Activated T-helper 1 cell treated with anti-CD3 and anti-CD28 coated beads, Interleukin-12 subunit alpha, Interleukin-12 subunit beta, Interleukin-2, Interleukin-4 antibody, amounts not matched to agents 30 ng/mL and 10 ng/mL and 1 ng/mL, durations not matched to agents 14 hours and 24 hours and 36 hours (primary cell): ENCODE data around the gene CCDC27. TPM values are rescaled to one million over a fixed set of nuclear protein-coding genes. Genes with fewer than 3 reads are reported as not detected.

ENCODE experiments used
- DNase-seq: peaks from one replicate; pipeline ENCODE4 v3.0.0; 2021; ENCODE audit warnings: low spot score
- H3K27ac Mint-ChIP-seq: one replicate; pipeline ENCODE4 v1.8.0; 2021; ENCODE audit warnings: mild to moderate bottlenecking, mixed read lengths
- H3K27me3 Mint-ChIP-seq: one replicate; pipeline ENCODE4 v1.8.0; 2022; ENCODE audit warnings: mild to moderate bottlenecking, moderate library complexity, mixed read lengths; ENCODE audit not compliant: insufficient read depth
- H3K36me3 Mint-ChIP-seq: one replicate; pipeline ENCODE4 v1.8.0; 2021; ENCODE audit warnings: low read depth, mixed read lengths
- H3K4me1 Mint-ChIP-seq: one replicate; pipeline ENCODE4 v1.8.0; 2021; ENCODE audit warnings: low read depth, mixed read lengths
- H3K4me3 Mint-ChIP-seq: one replicate; pipeline ENCODE4 v1.8.0; 2021; ENCODE audit warnings: mild to moderate bottlenecking, moderate library complexity, mixed read lengths
- H3K9me3 Mint-ChIP-seq: one replicate; pipeline ENCODE4 v1.8.0; 2021; ENCODE audit warnings: mixed read lengths
- intact Hi-C: fragments of 100-400 bp; cut with micrococcal nuclease; formaldehyde crosslinking; loops from one replicate; pipeline ENCODE4 v1.15.1; 2024
- total RNA-seq: library from RNA; stranded (reverse); gene quantifications from 2 replicates; pipeline ENCODE4 v1.2.3, GENCODE V29; 2022

The CCDC27 gene
- total RNA-seq, 1 donor from 2014 or later: not detected

DNA sequence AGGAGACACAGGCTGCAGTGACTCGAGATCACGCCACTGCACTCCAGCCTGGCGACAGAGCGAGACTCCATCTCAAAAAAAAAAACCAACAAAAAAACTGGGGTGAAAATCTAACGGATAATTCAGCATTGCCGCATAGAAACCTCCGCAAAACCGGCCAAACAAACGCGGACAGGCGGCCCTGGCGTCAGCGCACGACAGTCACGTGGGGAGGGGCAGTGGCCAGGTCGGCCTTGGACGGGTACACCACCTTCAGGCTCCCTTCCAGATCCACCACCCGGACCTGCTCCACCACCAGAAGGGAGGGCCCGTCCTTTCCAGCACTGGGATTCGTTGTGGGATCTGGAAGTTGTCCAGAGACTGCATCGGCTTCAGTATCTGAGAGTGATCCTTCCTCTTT, 28.7 kb downstream of the CCDC27 start:
- no peaks in the 10 kb centered on the region for H3K27me3 Mint-ChIP-seq
- peaks cover 33% of the 10 kb centered on the region for H3K36me3 Mint-ChIP-seq
- no peak overlapping the region for H3K4me3 Mint-ChIP-seq
- no peak for DNase-seq
- no peaks in the 10 kb centered on the region for H3K9me3 Mint-ChIP-seq
- intact Hi-C loops: no loop called here
- peaks cover under 1% of the 10 kb centered on the region for H3K4me1 Mint-ChIP-seq
- H3K27ac Mint-ChIP-seq: no peak overlapping the region

GRCh38 chr1:3783651-3784474, 31.6 kb downstream of the CCDC27 start:
- Mint-ChIP-seq H3K36me3 (peaks cover 44% of the 10 kb centered on the region), H3K4me3 (no peak overlapping the region), H3K9me3 (no peaks in the 10 kb centered on the region)

GRCh38 chr1:3785045-3785444, 32.8 kb downstream of the CCDC27 start:
- H3K27ac Mint-ChIP-seq: no peak overlapping the region
- no peak for DNase-seq
- H3K36me3 Mint-ChIP-seq: peaks cover 40% of the 10 kb centered on the region
- no peaks in the 10 kb centered on the region for H3K9me3 Mint-ChIP-seq
- H3K27me3 Mint-ChIP-seq: no peaks in the 10 kb centered on the region
- H3K4me3 Mint-ChIP-seq: no peak overlapping the region
- intact Hi-C loops: no loop called here
- peaks cover 15% of the 10 kb centered on the region for H3K4me1 Mint-ChIP-seq

More at GRCh38 chr1:3783651-3784474, 31.6 kb downstream of the CCDC27 start:
- DNase-seq: no peak
- Mint-ChIP-seq H3K4me1 (peaks cover 15% of the 10 kb centered on the region), H3K27me3 (no peaks in the 10 kb centered on the region), H3K27ac (no peak overlapping the region)
- intact Hi-C loops: no loop called here

DNA sequence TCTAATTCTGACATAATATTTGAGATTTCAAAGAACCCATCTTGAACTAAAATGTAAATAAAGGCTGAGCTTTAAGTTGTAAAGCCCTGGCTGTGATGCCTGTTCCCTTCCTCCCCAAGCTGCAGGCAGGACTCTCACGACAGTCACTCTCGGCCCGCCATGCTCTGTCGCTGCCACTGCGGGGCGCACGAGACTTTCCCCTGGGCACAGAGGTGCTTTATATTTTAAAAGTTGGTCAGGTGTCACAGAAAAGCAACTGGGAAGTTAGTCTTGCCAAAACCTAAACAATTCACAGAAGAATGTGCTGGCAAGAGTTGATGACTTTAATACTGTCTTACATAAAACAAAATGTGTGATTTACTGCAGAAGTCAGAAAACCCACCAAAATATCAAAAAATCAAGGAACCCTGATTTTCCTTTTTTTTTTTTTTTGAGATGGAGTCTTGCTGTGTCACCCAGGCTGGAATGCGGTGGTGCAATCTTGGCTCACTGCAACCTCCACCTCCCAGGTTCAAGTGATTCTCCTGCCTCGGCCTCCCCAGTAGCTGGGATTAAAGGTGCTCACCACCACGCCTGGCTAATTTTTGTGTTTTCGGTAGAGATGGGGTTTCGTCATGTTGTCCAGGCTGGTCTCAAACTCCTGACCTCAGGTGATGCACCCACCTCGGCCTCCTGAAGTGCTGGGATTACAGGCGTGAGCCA, 33.4 kb downstream of the CCDC27 start:
- DNase-seq: no peak
- H3K9me3 Mint-ChIP-seq: no peaks in the 10 kb centered on the region
- H3K27me3 Mint-ChIP-seq: no peaks in the 10 kb centered on the region
- intact Hi-C loops: no loop called here
- peaks cover 15% of the 10 kb centered on the region for H3K4me1 Mint-ChIP-seq
- no peak overlapping the region for H3K4me3 Mint-ChIP-seq
- H3K27ac Mint-ChIP-seq: no peak overlapping the region
- H3K36me3 Mint-ChIP-seq: peaks cover 38% of the 10 kb centered on the region

DNA sequence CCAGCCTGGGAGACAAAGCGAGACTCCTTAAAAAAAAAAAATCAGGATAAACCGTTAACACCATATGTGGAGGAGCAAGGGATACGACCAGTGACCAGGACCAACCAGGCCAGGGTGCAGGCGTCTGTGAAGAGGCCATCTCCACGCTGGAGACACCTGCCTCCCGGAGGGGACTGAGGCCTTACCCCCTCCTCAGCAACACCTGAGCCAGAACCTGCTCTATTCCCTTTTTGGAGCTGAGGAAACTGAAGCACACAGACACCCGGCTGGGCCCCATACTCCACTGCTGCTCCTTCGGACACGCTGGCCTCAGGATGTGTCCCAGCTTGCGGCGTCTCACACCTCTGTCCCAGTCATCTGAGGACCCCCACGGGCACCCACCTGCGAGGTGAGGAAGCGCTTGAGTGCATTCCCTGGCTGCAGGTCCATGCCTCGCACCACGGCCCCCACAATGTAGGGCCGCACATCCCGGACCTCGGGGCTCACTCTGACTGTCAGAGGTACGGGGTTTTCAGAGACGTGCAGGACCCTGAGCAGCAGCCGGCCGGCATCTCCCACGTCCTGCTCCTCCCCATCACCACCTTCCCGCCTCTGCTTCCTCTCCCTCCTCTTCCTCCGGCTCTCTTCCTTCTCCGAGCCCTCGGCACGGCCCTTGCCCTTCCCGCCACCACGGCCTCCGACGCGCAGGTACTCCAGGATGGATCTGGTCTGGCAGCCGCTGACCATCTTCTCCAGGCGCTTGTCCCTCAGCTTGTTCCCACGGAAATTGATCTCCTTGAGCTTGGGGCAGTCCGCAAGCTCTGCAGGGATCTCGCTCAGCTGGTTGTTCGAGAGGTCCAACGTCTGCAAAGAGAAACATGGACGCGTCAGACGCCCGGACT, 34.5 kb downstream of the CCDC27 start:
- no peaks in the 10 kb centered on the region for H3K9me3 Mint-ChIP-seq
- H3K36me3 Mint-ChIP-seq: peaks cover 32% of the 10 kb centered on the region
- no peak overlapping the region for H3K27ac Mint-ChIP-seq
- H3K27me3 Mint-ChIP-seq: no peaks in the 10 kb centered on the region
- no peak overlapping the region for H3K4me3 Mint-ChIP-seq
- no peak for DNase-seq
- H3K4me1 Mint-ChIP-seq: peaks cover 15% of the 10 kb centered on the region
- intact Hi-C loops: loop anchor here (1.0 kb wide), 1 partner anchor 10 kb away; the partner anchor contains the start of gene LRRC47

DNA sequence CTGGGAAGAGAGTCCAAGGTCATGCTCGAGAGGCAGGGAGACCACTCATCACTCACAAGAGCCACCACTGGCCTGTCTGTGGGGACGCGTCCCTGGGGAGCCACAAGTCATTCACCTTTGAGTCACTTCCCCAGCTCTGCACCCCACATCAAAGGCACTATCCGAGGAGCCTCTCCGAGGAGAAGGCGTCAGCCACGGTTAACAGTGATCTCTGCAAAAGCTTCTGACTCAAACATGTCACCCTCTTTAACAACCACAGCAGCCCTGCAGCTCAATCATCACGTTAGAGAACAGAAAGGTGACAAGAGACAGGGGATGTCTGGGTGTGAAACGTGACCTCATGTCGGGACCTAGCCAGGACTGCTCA, 35.1 kb downstream of the CCDC27 start:
- peaks cover 15% of the 10 kb centered on the region for H3K4me1 Mint-ChIP-seq
- H3K9me3 Mint-ChIP-seq: no peaks in the 10 kb centered on the region
- no peaks in the 10 kb centered on the region for H3K27me3 Mint-ChIP-seq
- no peak overlapping the region for H3K4me3 Mint-ChIP-seq
- intact Hi-C loops: loop anchor here (1.0 kb wide), 1 partner anchor 9 kb away; the partner anchor contains the start of gene LRRC47
- H3K27ac Mint-ChIP-seq: peak overlapping the region; percentile 34
- peaks cover 27% of the 10 kb centered on the region for H3K36me3 Mint-ChIP-seq
- peak; percentile 47 for DNase-seq

GRCh38 chr1:3787745-3788605, 35.7 kb downstream of the CCDC27 start:
- H3K9me3 Mint-ChIP-seq: no peaks in the 10 kb centered on the region
- DNase-seq: no peak
- no peak overlapping the region for H3K4me3 Mint-ChIP-seq
- peaks cover 24% of the 10 kb centered on the region for H3K36me3 Mint-ChIP-seq
- H3K4me1 Mint-ChIP-seq: peaks cover 15% of the 10 kb centered on the region
- intact Hi-C loops: loop anchor here (1.0 kb wide), 1 partner anchor 8 kb away; the partner anchor contains the start of gene LRRC47
- H3K27ac Mint-ChIP-seq: peak overlapping the region; percentile 34
- no peaks in the 10 kb centered on the region for H3K27me3 Mint-ChIP-seq

GRCh38 chr1:3788756-3789420, 36.6 kb downstream of the CCDC27 start:
- Mint-ChIP-seq H3K27me3 (no peaks in the 10 kb centered on the region), H3K27ac (no peak overlapping the region), H3K4me3 (no peak overlapping the region), H3K36me3 (peaks cover 23% of the 10 kb centered on the region), H3K4me1 (peaks cover 21% of the 10 kb centered on the region), H3K9me3 (no peaks in the 10 kb centered on the region)
- no peak for DNase-seq
- intact Hi-C loops: no loop called here

GRCh38 chr1:3789421-3790300, 37.4 kb downstream of the CCDC27 start:
- no peak overlapping the region for H3K27ac Mint-ChIP-seq
- H3K4me3 Mint-ChIP-seq: no peak overlapping the region
- H3K36me3 Mint-ChIP-seq: peaks cover 16% of the 10 kb centered on the region
- DNase-seq: no peak
- H3K9me3 Mint-ChIP-seq: no peaks in the 10 kb centered on the region
- no peaks in the 10 kb centered on the region for H3K27me3 Mint-ChIP-seq
- intact Hi-C loops: loop anchor here (10.0 kb wide), 1 partner anchor 1375 kb away; the partner anchor contains the start of gene PEX10
- H3K4me1 Mint-ChIP-seq: peaks cover 27% of the 10 kb centered on the region

- intact Hi-C loops: loop anchor here (10.0 kb wide), 1 partner anchor 1376 kb away; the partner anchor contains the start of gene PEX10
- H3K4me1 Mint-ChIP-seq: peaks cover 36% of the 10 kb centered on the region
- no peak overlapping the region for H3K4me3 Mint-ChIP-seq
- H3K27me3 Mint-ChIP-seq: no peaks in the 10 kb centered on the region
- no peak overlapping the region for H3K27ac Mint-ChIP-seq
- DNase-seq: no peak
- peaks cover 12% of the 10 kb centered on the region for H3K36me3 Mint-ChIP-seq
- no peaks in the 10 kb centered on the region for H3K9me3 Mint-ChIP-seq
Observed at GRCh38 chr1:3790500-3790923, 38.3 kb downstream of the CCDC27 start.

GRCh38 chr1:3790952-3791351, 38.7 kb downstream of the CCDC27 start:
- Mint-ChIP-seq H3K4me1 (peaks cover 37% of the 10 kb centered on the region), H3K36me3 (peaks cover 11% of the 10 kb centered on the region), H3K27me3 (no peaks in the 10 kb centered on the region), H3K9me3 (no peaks in the 10 kb centered on the region), H3K27ac (no peak overlapping the region), H3K4me3 (no peak overlapping the region)
- intact Hi-C loops: loop anchor here (10.0 kb wide), 1 partner anchor 1376 kb away; the partner anchor contains the start of gene PEX10
- DNase-seq: no peak
